Measurements from ENCODE around the gene LBP.

The LBP gene

GRCh38 chr20:38302786-38303185, 43.5 kb upstream of the LBP start:
- DNase-seq (ENCODE audit: extremely low read depth, low read depth), result no peak
- no peak overlapping the region for H3K4me3 ChIP-seq (replicated peaks; ENCODE audit: low read depth, low read length)
- no peak for TF ChIP-seq CTCF (IDR thresholded peaks at IDR 0.05; ENCODE audit: low read depth, low read length, missing control alignments)

GRCh38 chr20:38303908-38304379, 42.3 kb upstream of the LBP start, which contains the start of gene BPI:
Gene BPI, plus strand, starts transcription at chr20:38304156. Its CDS starts 68 bp downstream, at chr20:38304224.
- DNase-seq (ENCODE audit: extremely low read depth, low read depth), result no peak
- TF ChIP-seq CTCF (IDR thresholded peaks at IDR 0.05; ENCODE audit: low read depth, low read length, missing control alignments), result no peak
- no peak within 1 kb of the TSS for H3K4me3 ChIP-seq (replicated peaks; ENCODE audit: low read depth, low read length)

- peak; percentile 54 for TF ChIP-seq CTCF (IDR thresholded peaks at IDR 0.05; ENCODE audit: low read depth, low read length, missing control alignments)
- H3K4me3 ChIP-seq (replicated peaks; ENCODE audit: low read depth, low read length), result no peak overlapping the region
- no peak for DNase-seq (ENCODE audit: extremely low read depth, low read depth)
Observed at GRCh38 chr20:38304845-38305447, 41.3 kb upstream of the LBP start.

GRCh38 chr20:38305541-38305940, 40.7 kb upstream of the LBP start:
- H3K4me3 ChIP-seq (replicated peaks; ENCODE audit: low read depth, low read length), result no peak overlapping the region
- TF ChIP-seq CTCF (IDR thresholded peaks at IDR 0.05; ENCODE audit: low read depth, low read length, missing control alignments), result no peak
- DNase-seq (ENCODE audit: extremely low read depth, low read depth), result no peak

- no peak for DNase-seq (ENCODE audit: extremely low read depth, low read depth)
- no peak for TF ChIP-seq CTCF (IDR thresholded peaks at IDR 0.05; ENCODE audit: low read depth, low read length, missing control alignments)
Observed at GRCh38 chr20:38306379-38306778, 39.9 kb upstream of the LBP start.

GRCh38 chr20:38307371-38308046, 38.8 kb upstream of the LBP start:
- no peak for DNase-seq (ENCODE audit: extremely low read depth, low read depth)
- TF ChIP-seq CTCF (IDR thresholded peaks at IDR 0.05; ENCODE audit: low read depth, low read length, missing control alignments), result no peak
- H3K4me3 ChIP-seq (replicated peaks; ENCODE audit: low read depth, low read length), result no peak overlapping the region

More at GRCh38 chr20:38306379-38306778, 39.9 kb upstream of the LBP start:
- no peak overlapping the region for H3K4me3 ChIP-seq (replicated peaks; ENCODE audit: low read depth, low read length)

Data from HFF-Myc (cell line).